Activated CD8-positive, alpha-beta T cell treated with anti-CD3 and anti-CD28 coated beads for 36 hours (primary cell): ENCODE data around the gene FXYD3. TPM values are rescaled to one million over a fixed set of nuclear protein-coding genes. Genes with fewer than 3 reads are reported as not detected.

Experiments used
- ATAC-seq: fragments of 200-7000 bp; cut with Tn5 transposase; one replicate; pipeline ENCODE4 v1.10.0; 2021; ENCODE audit warnings: mild to moderate bottlenecking, moderate library complexity
- CTCF ChIA-PET: fragments of 350-600 bp; sonication (Branson Sonifier 250); formaldehyde crosslinking; loops from one replicate; lab custom pipeline; 2021; ENCODE audit warnings: antibody characterized with exemption; lab: Charles Lee
- POLR2A ChIA-PET: fragments of 350-600 bp; sonication (Branson Sonifier 250); formaldehyde crosslinking; loops from one replicate; lab custom pipeline; 2021; ENCODE audit warnings: antibody characterized with exemption; lab: Charles Lee
- DNase-seq: peaks from one replicate; pipeline ENCODE4 v3.0.0-alpha.2; 2020
- H3K27ac Mint-ChIP-seq: one replicate; pipeline ENCODE4 v1.8.0; 2021; ENCODE audit warnings: mild to moderate bottlenecking, mixed read lengths
- H3K27me3 Mint-ChIP-seq: one replicate; pipeline ENCODE4 v1.8.0; 2021; ENCODE audit warnings: mixed read lengths
- H3K36me3 Mint-ChIP-seq: one replicate; pipeline ENCODE4 v1.8.0; 2021; ENCODE audit warnings: low read depth, mixed read lengths
- H3K4me1 Mint-ChIP-seq: one replicate; pipeline ENCODE4 v1.8.0; 2021; ENCODE audit warnings: low read depth, mixed read lengths
- H3K4me3 Mint-ChIP-seq: one replicate; pipeline ENCODE4 v1.8.0; 2021; ENCODE audit warnings: mild to moderate bottlenecking, moderate library complexity, mixed read lengths
- H3K9me3 Mint-ChIP-seq: one replicate; pipeline ENCODE4 v1.8.0; 2021; ENCODE audit warnings: mixed read lengths
- intact Hi-C: fragments of 100-400 bp; cut with micrococcal nuclease; formaldehyde crosslinking; loops from one replicate; pipeline ENCODE4 v1.10.0; 2022
- total RNA-seq, 2 experiments: library from RNA; stranded (reverse); gene quantifications; one replicate each; pipeline ENCODE4 v1.2.3, GENCODE V29; 2021
- TF ChIP-seq, protein P1 (sequence below): fragments of 200-600 bp; IDR thresholded peaks from one replicate; pipeline ENCODE4 v1.8.0; 2022; ENCODE audit warnings: antibody characterized with exemption, mild to moderate bottlenecking

Gene FXYD3
- total RNA-seq, 2 experiments from 2014 or later, result not detected

DNA sequence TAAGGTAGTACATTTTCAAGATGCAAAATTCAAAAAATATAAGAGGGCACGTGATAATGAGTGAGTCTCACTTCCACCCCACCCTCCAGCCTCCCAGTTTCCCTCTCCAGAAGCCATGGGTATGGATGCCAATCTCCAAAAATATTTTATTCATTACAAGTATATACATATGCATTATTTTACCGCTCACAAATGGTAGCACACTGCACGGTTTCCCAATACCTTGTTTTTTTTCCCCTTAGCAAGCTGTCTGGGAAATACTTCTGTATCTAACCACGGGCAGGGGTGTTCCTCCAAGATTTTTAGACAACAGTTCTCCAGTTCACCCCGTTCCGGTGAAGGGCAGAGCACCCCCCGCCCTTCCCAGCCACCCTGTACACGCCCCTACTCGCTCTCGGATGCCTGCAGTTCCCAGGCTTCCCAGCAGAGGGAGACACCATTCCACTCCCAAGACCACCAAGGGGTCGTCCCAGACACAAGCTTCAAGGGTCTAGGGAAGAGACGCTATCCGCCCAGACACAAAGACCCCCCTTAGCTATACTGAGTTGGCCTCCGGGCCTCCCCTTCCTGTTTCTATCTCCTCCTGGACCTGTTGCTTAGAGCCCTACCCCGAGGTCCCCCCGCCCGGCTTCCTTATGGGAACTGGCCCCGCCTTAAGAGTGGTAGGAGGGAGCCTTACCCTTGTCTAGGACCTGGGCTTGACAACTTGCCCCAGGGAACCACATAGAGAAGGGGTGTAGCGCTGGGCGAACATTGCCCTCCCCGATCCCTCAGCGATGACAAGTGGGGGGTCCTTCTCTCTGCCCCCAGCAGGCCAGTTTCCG is 1.1 kb upstream of the FXYD3 start:
- peak overlapping the region; percentile 19 for H3K4me3 Mint-ChIP-seq
- H3K27me3 Mint-ChIP-seq, result no peaks in the 10 kb centered on the region
- DNase-seq (peak; percentile 82), ATAC-seq (peak; percentile 97)
- no peaks in the 10 kb centered on the region for H3K36me3 Mint-ChIP-seq
- H3K9me3 Mint-ChIP-seq, result no peaks in the 10 kb centered on the region
- TF ChIP-seq, protein P1, sequence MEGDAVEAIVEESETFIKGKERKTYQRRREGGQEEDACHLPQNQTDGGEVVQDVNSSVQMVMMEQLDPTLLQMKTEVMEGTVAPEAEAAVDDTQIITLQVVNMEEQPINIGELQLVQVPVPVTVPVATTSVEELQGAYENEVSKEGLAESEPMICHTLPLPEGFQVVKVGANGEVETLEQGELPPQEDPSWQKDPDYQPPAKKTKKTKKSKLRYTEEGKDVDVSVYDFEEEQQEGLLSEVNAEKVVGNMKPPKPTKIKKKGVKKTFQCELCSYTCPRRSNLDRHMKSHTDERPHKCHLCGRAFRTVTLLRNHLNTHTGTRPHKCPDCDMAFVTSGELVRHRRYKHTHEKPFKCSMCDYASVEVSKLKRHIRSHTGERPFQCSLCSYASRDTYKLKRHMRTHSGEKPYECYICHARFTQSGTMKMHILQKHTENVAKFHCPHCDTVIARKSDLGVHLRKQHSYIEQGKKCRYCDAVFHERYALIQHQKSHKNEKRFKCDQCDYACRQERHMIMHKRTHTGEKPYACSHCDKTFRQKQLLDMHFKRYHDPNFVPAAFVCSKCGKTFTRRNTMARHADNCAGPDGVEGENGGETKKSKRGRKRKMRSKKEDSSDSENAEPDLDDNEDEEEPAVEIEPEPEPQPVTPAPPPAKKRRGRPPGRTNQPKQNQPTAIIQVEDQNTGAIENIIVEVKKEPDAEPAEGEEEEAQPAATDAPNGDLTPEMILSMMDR, result peak; percentile 99
- H3K27ac Mint-ChIP-seq, result no peak overlapping the region
- intact Hi-C loops, result no loop called here
- ChIA-PET POLR2A (no interaction called here), CTCF (interaction anchor here (0.7 to 2.2 kb wide), 18 partner anchors 8 to 276 kb away, joined by 3 to 11 read pairs (median 3); partner anchors contain the start of genes FXYD5, HAMP and LGI4)
- peaks cover 5% of the 10 kb centered on the region for H3K4me1 Mint-ChIP-seq

DNA sequence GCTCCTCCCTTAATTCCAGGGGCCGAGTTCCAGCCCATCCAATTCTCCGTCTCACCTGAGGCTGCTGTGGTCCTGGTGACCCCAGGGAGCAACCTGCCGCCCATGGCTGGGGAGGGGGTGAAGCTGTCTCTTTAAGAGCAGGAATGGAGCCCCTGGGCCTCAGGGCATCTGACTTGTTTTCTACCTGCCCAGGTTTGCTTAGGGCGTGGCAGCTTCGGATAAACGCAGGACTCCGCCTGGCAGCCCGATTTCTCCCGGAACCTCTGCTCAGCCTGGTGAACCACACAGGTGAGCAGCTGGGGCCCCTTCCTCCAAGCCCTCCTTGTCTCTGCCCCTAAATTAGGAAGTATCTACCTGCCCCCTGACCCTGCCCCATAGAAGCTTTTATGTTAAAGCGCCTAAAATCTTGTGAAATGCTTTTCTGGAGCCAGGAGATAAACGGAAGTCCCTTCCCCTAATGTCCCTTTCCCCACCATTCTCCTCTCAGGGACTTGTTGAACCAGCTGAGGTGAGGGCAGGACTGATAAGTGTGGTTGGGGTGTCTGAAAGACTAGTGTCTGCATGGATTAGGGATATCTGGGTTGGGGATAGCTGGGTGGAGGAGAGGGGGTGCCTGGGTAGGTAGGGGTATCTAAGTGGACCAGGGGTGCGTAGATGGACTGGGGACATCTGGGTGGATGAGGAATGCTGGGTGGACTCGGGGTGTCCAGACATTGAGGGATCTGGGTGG is 614 bp downstream of the FXYD3 start:
- ChIA-PET POLR2A (interaction anchor here (0.7 kb wide), 1 partner anchor 23 kb away, joined by 3 read pairs; no protein-coding TSS in a partner anchor), CTCF (interaction anchor here (0.8 to 2.5 kb wide), 7 partner anchors 8 to 70 kb away, joined by 3 to 9 read pairs (median 4); no protein-coding TSS in a partner anchor)
- H3K4me3 Mint-ChIP-seq, result no peak overlapping the region
- H3K36me3 Mint-ChIP-seq, result no peaks in the 10 kb centered on the region
- intact Hi-C loops, result no loop called here
- TF ChIP-seq, protein P1, result no peak
- H3K4me1 Mint-ChIP-seq, result peaks cover 5% of the 10 kb centered on the region
- ATAC-seq (no peak), DNase-seq (no peak)
- H3K27ac Mint-ChIP-seq, result no peak overlapping the region
- no peaks in the 10 kb centered on the region for H3K27me3 Mint-ChIP-seq
- no peaks in the 10 kb centered on the region for H3K9me3 Mint-ChIP-seq

DNA sequence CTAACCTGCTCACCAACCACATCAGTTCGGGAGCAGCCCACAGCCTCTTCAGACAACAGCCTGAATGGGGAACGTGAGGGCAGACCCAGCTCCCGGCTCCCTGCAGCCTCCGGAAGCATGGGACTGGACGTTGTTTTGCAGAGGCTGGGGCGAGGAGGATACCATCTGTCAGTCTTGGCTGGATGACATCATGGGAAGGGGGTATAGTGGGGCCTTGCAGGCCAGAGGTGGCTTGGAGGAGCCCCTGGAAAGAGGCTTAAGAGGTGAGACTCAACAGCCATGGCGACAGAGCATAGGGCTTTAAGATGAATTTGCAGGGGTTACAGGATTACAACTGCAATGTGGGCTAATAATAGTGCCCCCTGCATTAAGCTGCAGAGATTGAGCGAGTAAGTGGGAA is 1.5 kb downstream of the FXYD3 start:
- TF ChIP-seq, protein P1, result no peak
- peaks cover 5% of the 10 kb centered on the region for H3K4me1 Mint-ChIP-seq
- DNase-seq, result no peak
- ChIA-PET POLR2A (interaction anchor here (0.7 kb wide), 1 partner anchor 24 kb away, joined by 3 read pairs; no protein-coding TSS in a partner anchor), CTCF (interaction anchor here (1.1 to 2.5 kb wide), 4 partner anchors 7 to 71 kb away, joined by 4 to 8 read pairs (median 5); no protein-coding TSS in a partner anchor)
- H3K4me3 Mint-ChIP-seq, result no peak overlapping the region
- H3K27ac Mint-ChIP-seq, result no peak overlapping the region
- no peak for ATAC-seq
- no peaks in the 10 kb centered on the region for H3K36me3 Mint-ChIP-seq
- intact Hi-C loops, result no loop called here
- H3K27me3 Mint-ChIP-seq, result no peaks in the 10 kb centered on the region
- no peaks in the 10 kb centered on the region for H3K9me3 Mint-ChIP-seq

DNA sequence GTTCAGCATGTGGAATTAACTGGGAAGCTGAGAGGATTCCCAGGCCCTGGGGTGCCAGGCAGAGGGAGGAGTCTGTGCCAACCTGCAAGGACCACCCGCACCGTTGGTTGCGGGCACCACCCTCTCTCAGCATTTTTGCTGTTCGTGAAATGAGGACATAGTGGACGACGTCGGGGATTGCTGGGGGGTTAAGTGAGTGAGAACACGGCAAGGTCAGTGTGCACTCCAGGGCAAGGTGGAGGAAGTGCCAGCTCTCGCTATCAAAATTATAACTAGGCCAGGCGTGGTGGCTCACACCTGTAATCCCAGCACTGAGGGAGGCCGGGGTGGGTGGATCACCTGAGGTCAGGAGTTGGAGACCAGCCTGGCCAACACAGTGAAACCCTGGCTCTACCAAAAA is 2.2 kb downstream of the FXYD3 start:
- CTCF ChIA-PET, result interaction anchor here (1.2 to 2.5 kb wide), 3 partner anchors 18 to 72 kb away, joined by 4 to 8 read pairs (median 4); no protein-coding TSS in a partner anchor

More for the DNA sequence above, 2.2 kb downstream of the FXYD3 start:
- POLR2A ChIA-PET, result interaction anchor here (0.6 kb wide), 1 partner anchor 401 kb away, joined by 4 read pairs; no protein-coding TSS in a partner anchor
- Mint-ChIP-seq H3K27me3 (no peaks in the 10 kb centered on the region), H3K4me1 (peaks cover 5% of the 10 kb centered on the region), H3K9me3 (no peaks in the 10 kb centered on the region), H3K36me3 (no peaks in the 10 kb centered on the region), H3K4me3 (no peak overlapping the region), H3K27ac (no peak overlapping the region)
- DNase-seq, result no peak
- no peak for ATAC-seq
- intact Hi-C loops, result no loop called here
- TF ChIP-seq, protein P1, result no peak
